SU-DHL-6 (cell line): ENCODE measurements around the gene TRAF3IP1.

ENCODE experiments used
- H2AFZ ChIP-seq: fragments of 200-600 bp; sonication (generic); 2 replicates; pipeline ENCODE4 v1.6.1; 2014; ENCODE audit warnings: low read depth, mild to moderate bottlenecking, moderate library complexity, mixed read lengths, antibody characterized with exemption, low read length; ENCODE audit not compliant: severe bottlenecking
- H3F3A ChIP-seq: fragments of 200-600 bp; shearing (Covaris generic); 2 replicates; pipeline ENCODE4 v1.6.0; 2016; ENCODE audit warnings: antibody characterized with exemption, mild to moderate bottlenecking; ENCODE audit not compliant: insufficient read depth
- H3K27ac ChIP-seq: fragments of 200-600 bp; sonication (generic); 2 replicates; pipeline ENCODE4 v1.5.1; 2016; ENCODE audit warnings: low read depth, mild to moderate bottlenecking, low read length, moderate library complexity, mixed read lengths
- H3K27me3 ChIP-seq: fragments of 200-600 bp; sonication (generic), shearing (Covaris generic); 2 replicates; pipeline ENCODE4 v1.6.0; 2014; ENCODE audit warnings: mild to moderate bottlenecking, low read length
- H3K36me3 ChIP-seq: fragments of 200-600 bp; sonication (generic); 2 replicates; pipeline ENCODE4 v1.6.1; 2014; ENCODE audit warnings: mild to moderate bottlenecking, low read length, mixed read lengths
- H3K4me2 ChIP-seq: fragments of 300-600, 200-600 bp; shearing (Covaris generic), sonication (generic); 2 replicates; pipeline ENCODE4 v1.6.0; 2014; ENCODE audit warnings: low read length, low read depth, mild to moderate bottlenecking; ENCODE audit not compliant: poor library complexity, severe bottlenecking
- H3K4me3 ChIP-seq: fragments of 200-600 bp; sonication (generic); 2 replicates; pipeline ENCODE4 v1.5.1; 2014; ENCODE audit warnings: antibody characterized with exemption, low read length, mild to moderate bottlenecking, mixed read lengths; ENCODE audit not compliant: insufficient read depth, poor library complexity, severe bottlenecking
- H3K79me2 ChIP-seq: fragments of 200-600 bp; sonication (generic); 2 replicates; pipeline ENCODE4 v1.6.1; 2014; ENCODE audit warnings: mild to moderate bottlenecking, low read length, moderate library complexity; ENCODE audit not compliant: insufficient read depth
- H3K9ac ChIP-seq: fragments of 200-600 bp; sonication (generic); 2 replicates; pipeline ENCODE4 v1.7.0; 2014; ENCODE audit warnings: mild to moderate bottlenecking, low read length
- H3K9me2 ChIP-seq: fragments of 200-600 bp; sonication (generic); replicated peaks from 2 replicates; pipeline ENCODE4 v1.6.1; 2014; ENCODE audit warnings: low read length; ENCODE audit not compliant: insufficient read depth
- H3K9me3 ChIP-seq: fragments of 200-600 bp; sonication (generic); 2 replicates; pipeline ENCODE4 v1.6.1; 2014; ENCODE audit warnings: low read length, mixed read lengths; ENCODE audit not compliant: insufficient read depth
- H4K20me1 ChIP-seq: fragments of 200-600 bp; sonication (generic); 2 replicates; pipeline ENCODE4 v1.6.1; 2014; ENCODE audit warnings: low read depth, mild to moderate bottlenecking, antibody characterized with exemption, low read length, moderate library complexity, mixed read lengths
- EZH2phosphoT487 ChIP-seq: fragments of 200-600 bp; sonication (generic), shearing (Covaris generic); conservative IDR thresholded peaks from 2 replicates; pipeline ENCODE4 v1.6.1; 2018; ENCODE audit warnings: mild to moderate bottlenecking, antibody characterized with exemption, low read length, moderate library complexity, mixed read lengths
- TF ChIP-seq, protein P1 (sequence below): fragments of 200-600 bp; sonication (generic); IDR thresholded peaks from one replicate; pipeline ENCODE4 v1.5.1; 2017; ENCODE audit warnings: antibody characterized with exemption, mild to moderate bottlenecking, low read length, moderate library complexity; ENCODE audit not compliant: insufficient read depth, poor library complexity, severe bottlenecking

Gene TRAF3IP1

DNA sequence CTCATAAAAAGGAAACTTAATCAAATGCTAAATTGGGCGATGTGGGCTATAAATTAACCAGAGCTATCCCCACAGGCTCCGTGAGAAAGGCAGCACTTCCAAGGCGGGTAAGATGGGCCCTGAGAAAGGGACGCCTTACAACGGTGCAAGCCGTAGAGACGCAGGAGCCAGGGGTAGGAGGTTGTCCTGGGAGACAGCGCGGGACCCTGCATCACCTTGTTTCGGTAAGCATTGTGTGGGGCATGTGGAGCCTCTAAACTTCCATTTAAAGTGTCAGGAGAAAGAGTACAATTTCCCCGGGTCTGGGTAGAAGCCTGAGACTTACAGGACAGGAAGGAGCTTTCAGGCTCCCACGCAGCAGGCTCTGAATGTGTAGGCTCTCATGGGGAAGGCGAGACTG lies 30.7 kb upstream of the TRAF3IP1 start:
- Histone ChIP-seq H3K79me2 (peaks cover 37% of the 10 kb centered on the region), H3F3A (peaks cover 13% of the 10 kb centered on the region; the same call in 1 of the 2 replicates), H3K9me2 (no peaks in the 10 kb centered on the region), H2AFZ (peak overlapping the region; percentile 94), H3K27me3 (no peaks in the 10 kb centered on the region), H3K27ac (peak overlapping the region; percentile 69), H3K9me3 (no peaks in the 10 kb centered on the region), H3K36me3 (no peaks in the 10 kb centered on the region), H3K4me2 (peak overlapping the region; percentile 73), H3K9ac (peak overlapping the region; percentile 80), H4K20me1 (peaks cover 7% of the 10 kb centered on the region; the same call in 1 of the 2 replicates), H3K4me3 (peak overlapping the region; percentile 61)
- no peak for TF ChIP-seq EZH2phosphoT487
- TF ChIP-seq, protein P1, sequence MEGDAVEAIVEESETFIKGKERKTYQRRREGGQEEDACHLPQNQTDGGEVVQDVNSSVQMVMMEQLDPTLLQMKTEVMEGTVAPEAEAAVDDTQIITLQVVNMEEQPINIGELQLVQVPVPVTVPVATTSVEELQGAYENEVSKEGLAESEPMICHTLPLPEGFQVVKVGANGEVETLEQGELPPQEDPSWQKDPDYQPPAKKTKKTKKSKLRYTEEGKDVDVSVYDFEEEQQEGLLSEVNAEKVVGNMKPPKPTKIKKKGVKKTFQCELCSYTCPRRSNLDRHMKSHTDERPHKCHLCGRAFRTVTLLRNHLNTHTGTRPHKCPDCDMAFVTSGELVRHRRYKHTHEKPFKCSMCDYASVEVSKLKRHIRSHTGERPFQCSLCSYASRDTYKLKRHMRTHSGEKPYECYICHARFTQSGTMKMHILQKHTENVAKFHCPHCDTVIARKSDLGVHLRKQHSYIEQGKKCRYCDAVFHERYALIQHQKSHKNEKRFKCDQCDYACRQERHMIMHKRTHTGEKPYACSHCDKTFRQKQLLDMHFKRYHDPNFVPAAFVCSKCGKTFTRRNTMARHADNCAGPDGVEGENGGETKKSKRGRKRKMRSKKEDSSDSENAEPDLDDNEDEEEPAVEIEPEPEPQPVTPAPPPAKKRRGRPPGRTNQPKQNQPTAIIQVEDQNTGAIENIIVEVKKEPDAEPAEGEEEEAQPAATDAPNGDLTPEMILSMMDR: no peak

DNA sequence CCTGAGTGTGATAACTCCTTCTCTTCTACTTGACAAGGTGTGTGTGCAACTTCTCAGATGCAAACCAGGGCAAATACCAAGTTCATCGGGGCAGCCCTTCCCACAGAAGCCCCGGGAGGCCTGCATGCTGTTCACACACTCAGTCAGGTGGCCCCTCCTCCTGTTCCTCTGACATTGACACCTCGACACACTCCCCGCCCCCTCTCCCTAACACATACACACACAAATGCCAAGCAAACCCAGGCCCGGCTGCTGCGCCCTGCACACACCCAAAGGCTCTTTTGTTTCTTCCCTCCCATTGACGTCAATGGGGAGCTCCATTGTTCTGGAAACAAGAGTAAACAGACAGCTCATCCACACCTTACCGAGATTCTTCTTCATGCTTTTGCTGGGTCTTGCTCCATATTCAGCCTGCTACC lies 30.2 kb upstream of the TRAF3IP1 start:
- no peaks in the 10 kb centered on the region for H3K36me3 ChIP-seq
- H2AFZ ChIP-seq: peak overlapping the region; percentile 94
- no peak overlapping the region for H3K27ac ChIP-seq
- no peaks in the 10 kb centered on the region for H3K27me3 ChIP-seq
- H3K9me3 ChIP-seq: no peaks in the 10 kb centered on the region
- peaks cover 13% of the 10 kb centered on the region; the same call in 1 of the 2 replicates for H3F3A ChIP-seq
- TF ChIP-seq, protein P1: no peak
- TF ChIP-seq EZH2phosphoT487: no peak
- H4K20me1 ChIP-seq: peaks cover 7% of the 10 kb centered on the region; the same call in 1 of the 2 replicates
- no peaks in the 10 kb centered on the region for H3K9me2 ChIP-seq
- H3K9ac ChIP-seq: peak overlapping the region; percentile 80
- H3K4me3 ChIP-seq: peak overlapping the region; percentile 61
- peak overlapping the region; percentile 73 for H3K4me2 ChIP-seq
- H3K79me2 ChIP-seq: peaks cover 32% of the 10 kb centered on the region

DNA sequence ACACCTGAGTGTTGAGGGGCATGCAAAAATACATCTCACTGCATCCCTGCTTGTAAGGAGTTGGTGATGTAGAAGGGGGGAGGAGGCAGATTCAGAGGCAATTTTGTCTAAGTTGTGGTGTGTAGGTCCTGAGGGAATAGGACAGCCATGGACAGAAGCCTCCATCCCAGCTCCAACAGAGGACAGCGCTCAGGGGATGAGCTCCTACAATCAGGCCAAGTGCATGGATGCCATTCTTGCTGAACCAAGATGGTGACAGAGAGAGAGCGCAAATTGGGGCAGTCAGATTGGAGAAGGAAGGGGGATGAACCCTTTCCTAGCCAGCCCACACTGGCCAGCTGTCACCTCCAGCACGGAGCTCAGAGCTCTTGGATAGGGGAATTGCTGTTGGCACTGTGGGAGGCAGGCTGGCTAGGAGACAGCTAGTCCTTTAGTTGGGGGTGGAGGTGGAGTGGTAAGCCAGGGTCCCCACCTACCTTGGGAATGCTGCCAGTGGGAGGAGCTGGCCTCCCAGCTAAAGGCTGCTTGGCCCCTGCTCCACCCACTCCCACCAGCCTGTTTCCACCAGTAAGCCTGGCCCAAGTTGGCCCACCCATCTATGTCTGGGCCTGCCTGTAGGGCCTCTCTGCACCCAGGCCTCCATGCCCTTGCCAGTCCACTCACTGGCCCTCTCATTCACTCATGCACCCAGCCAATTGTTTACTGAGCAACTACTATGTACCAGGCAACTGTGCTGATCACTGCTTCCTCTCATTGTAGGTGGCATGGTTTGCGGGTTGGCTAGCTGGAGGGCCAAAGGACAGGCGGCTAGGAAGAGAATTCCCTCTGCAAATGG lies 29.4 kb upstream of the TRAF3IP1 start:
- Histone ChIP-seq H2AFZ (no peak overlapping the region), H3K79me2 (peaks cover 24% of the 10 kb centered on the region), H4K20me1 (peaks cover under 1% of the 10 kb centered on the region; the same call in 1 of the 2 replicates), H3K27me3 (no peaks in the 10 kb centered on the region), H3K4me3 (no peak overlapping the region), H3F3A (peaks cover 13% of the 10 kb centered on the region; the same call in 1 of the 2 replicates), H3K27ac (no peak overlapping the region), H3K36me3 (no peaks in the 10 kb centered on the region), H3K4me2 (no peak overlapping the region), H3K9me2 (no peaks in the 10 kb centered on the region), H3K9me3 (no peaks in the 10 kb centered on the region), H3K9ac (no peak overlapping the region)
- no peak for TF ChIP-seq EZH2phosphoT487
- TF ChIP-seq, protein P1: no peak
